Measurements from ENCODE around the gene RUFY4.

The RUFY4 gene

DNA sequence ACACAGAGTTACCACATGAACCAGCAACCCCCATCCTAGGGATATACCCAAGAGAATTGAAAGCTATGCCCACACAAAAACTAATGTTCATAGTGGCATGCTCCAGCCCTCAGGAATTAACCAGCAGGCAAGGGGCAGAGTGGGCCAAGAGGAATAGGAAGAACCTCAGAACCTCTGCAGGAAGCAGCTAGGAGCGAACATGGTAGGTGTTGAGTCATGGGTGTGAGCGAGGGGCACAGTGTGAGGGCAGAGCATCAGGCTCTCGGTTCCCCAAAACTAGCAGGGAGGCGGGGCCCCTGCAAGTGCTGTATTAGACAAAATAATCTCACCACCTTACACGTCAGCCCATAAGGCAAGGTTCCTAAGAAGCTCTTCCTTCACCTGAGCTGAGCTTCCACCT lies 5.6 kb upstream of the RUFY4 start:
- no peak for DNase-seq

- DNase-seq = no peak
These were observed 5.2 kb upstream of the RUFY4 start for GRCh38 chr2:218063896-218064295.

- DNase-seq = peak in 1 of 2 donors; percentile 13
These were observed 3.6 kb upstream of the RUFY4 start for GRCh38 chr2:218065239-218066006.

GRCh38 chr2:218066926-218067515 lies 2.0 kb upstream of the RUFY4 start:
- peak in 1 of 2 donors; percentile 15 for DNase-seq

GRCh38 chr2:218067523-218067922 lies 1.5 kb upstream of the RUFY4 start:
- DNase-seq = peak in 1 of 2 donors; percentile 11

DNA sequence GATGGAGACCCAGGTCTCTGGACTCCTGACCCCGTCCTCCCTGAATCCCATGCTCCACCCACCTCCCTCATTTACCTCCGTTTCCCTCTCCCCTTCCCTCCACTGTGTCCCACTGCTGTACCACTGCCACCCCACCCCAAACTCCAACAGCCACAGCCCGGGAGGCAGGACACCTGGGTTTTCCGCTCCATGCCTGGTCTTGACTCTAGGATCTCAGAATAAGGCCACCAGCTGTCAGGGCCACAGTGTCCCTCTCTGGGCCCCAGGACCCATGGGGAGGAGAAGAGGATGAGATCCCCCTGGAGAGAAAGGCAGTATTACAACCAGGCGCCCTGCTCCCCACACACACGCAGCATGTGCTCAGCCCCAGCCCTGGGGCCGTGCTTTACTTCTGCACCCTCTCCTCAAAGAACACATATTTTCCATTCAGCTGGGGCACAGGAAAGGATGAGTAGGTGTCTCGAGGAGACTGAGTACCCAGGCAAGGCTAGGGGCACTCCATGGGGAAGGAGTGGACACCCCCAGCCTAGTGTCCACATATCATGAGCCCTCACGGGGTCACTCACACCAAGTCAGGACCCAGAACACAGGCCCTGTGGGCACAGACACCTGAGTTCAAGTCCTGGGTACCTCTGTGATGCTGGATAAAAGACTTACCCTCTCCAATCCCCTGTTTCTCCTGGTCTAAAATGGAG lies 700 bp downstream of the RUFY4 start:
- DNase-seq = no peak

DNA sequence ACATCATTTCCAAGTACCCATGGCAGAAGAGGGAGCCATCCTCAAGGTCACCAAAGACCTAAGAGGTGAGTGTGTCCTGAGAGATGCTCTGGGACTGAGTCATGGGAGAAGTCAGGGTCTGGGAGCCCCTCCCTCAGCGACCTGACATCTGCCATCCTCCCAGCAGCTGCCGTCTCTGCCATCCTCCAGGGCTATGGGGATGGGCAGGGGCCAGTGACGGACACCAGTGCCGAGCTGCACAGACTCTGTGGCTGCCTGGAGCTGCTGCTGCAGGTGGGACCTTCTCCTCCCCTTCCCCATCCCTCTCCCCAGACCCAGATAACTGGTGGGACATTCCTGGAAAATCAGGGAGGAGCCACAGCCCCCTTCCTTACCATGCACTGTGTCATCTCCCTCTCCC lies 1.5 kb downstream of the RUFY4 start:
- no peak for DNase-seq

DNA sequence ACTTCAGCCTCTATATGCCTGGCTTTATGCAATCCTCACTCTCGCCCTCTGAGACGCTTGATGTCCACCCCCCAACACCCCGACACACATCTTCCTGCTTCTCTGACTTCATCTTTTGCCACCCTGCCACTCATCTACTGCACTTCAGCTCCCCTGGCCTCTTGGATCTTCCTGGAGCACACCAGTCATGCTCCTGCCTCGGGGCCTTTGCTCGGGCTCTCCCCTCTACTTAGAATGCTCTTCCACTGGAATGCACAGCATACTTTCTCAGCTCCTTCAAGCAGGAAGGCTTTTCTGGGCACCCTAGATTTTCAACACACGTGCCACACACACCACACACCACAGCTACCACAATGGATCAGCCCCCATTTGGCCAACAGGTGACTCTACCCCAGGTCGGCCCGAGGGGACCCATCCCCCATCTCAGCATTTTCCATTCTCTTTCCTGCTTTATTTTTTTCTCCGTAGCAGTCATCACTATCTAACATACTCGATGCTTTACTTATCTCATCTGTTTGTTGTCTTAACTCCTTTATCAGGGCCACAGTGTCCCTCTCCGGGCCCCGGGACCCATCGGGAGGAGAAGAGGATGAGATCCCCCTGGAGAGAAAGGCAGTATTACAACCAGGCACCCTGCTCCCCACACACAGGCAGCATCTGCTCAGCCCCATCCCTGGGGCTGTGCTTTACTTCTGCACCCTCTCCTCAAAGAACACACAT lies 2.3 kb downstream of the RUFY4 start:
- DNase-seq = no peak

- no peak for DNase-seq
These were observed 2.9 kb downstream of the RUFY4 start for GRCh38 chr2:218072002-218072401.

GRCh38 chr2:218072478-218073024 lies 3.5 kb downstream of the RUFY4 start:
- DNase-seq = no peak

- DNase-seq = no peak
These were observed 4.1 kb downstream of the RUFY4 start for GRCh38 chr2:218073185-218073584.

DNA sequence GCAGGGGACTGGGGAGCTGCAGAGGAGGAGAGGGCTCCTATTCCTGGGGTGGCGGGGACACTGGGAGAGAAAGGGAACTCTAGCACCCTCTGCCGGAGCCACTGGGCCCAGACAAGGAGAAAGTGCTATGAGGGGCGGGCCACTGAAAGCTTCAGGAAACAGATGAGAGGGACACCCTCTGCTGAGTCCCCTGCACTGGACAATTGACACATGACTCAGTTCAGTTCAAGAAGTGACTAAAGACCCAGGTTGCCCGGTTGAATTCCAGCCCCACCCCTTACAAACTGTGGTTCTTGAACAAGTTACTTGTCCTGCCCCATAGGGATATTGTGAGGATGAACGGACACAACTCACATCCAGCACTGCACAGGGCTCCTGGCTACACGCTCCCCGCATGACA lies 5.0 kb downstream of the RUFY4 start:
- DNase-seq = peak; percentile 27 to 50

DNA sequence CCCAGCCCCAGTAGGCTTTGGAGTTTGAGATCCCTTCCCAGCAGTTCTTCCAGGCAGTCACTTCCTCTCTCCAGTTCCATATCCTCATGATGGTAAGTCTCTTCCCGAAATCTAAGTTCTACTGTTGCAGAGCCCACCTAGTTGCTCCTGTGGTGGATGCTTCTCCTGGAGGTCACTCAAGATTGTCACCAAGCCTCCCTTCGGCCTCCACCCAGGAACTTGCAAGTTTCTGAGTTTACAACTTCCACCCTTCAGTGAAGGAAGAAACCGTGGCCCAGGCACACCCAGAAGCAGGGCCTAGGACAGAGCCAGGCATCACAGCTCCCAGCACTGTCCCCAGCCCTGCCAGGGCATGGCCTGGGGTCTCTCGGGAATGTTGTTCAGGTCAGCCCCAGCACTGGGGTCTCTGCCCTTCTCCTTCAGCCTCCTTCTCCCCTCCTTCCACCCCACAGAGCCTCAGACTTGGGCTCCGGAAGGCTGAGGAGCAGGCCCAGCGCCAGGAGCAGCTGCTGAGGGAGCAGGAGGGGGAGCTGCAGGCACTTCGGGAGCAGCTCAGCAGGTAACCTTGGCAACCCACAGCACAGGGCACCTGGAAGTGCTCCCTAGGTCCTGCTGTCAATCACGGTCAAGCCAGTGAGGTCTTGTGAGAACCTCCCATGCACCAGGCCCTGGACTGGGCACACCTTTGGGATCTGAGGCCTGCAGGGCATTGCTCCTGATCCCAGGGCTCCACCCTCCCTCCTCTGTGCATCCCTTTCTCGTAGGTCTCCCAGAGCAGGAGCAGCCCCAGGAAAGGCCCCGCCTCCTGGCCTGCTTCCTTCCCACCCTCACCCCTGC lies 7.1 kb downstream of the RUFY4 start:
- DNase-seq = no peak

GRCh38 chr2:218077464-218078216 lies 8.6 kb downstream of the RUFY4 start:
- no peak for DNase-seq

GRCh38 chr2:218079943-218080913 lies 11.2 kb downstream of the RUFY4 start:
- DNase-seq = no peak

GRCh38 chr2:218081063-218081462 lies 12.0 kb downstream of the RUFY4 start:
- DNase-seq = no peak

DNA sequence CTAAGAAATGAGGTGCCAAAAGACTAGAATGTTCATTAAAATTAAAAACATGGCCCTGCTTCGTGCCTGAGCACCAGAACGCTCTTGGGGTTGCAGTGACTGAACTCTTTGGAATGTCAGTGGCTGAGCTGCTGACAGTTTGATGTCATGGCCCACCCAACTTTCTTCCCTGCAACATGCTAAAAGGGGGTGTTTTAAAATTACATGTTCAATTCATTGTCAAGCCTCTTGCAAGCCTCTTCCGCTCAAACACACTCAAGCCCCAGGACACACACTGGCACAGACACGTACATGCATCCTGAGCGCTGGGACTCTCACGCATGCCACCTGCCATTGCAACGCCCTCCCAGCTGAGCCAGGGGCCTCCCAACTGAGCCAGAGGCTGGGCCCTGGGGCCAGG lies 12.6 kb downstream of the RUFY4 start:
- no peak for DNase-seq

DNA sequence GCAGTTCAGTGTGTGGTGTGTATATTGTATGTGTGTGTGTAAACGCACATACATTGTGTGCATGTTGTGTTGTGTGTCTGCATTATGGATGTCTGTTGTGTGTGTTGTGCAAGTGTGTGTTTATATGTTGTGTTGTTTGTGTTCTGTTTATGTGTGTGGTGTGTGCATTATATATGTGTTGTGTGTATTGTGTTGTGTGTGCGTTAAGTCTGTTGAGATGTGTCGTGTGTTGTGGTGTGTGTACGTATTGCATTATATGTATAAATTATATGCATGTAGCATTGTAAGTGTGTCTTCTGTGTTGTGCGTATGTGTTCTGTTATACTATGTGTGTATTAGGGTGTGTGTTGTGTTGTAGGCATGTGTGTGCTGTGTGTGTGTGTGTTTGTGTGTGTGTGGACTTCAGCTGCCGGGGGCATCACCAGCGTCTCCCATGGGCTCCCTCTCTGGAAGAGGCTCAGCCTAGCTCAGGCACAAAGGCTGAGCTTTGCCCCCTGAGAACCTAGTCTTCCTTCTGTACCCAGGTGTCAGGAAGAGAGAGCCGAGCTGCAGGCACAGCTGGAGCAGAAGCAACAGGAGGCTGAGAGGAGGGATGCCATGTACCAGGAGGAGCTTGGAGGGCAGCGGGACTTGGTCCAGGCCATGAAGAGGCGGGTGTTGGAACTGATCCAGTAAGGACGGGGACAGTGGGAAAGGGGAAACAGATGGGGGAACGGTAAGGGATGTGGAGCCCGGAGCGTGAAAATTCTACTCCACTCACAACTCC lies 13.7 kb downstream of the RUFY4 start:
- DNase-seq = no peak

GRCh38 chr2:218083352-218083676 lies 14.3 kb downstream of the RUFY4 start:
- no peak for DNase-seq

GRCh38 chr2:218086478-218086877 lies 17.4 kb downstream of the RUFY4 start:
- DNase-seq = no peak

Data from stimulated activated CD4-positive, alpha-beta T cell treated with anti-CD3 and anti-CD28 coated beads, Interleukin-2, amount 100 ng/mL, for 24 hours (primary cell).